Measurements from ENCODE around the gene ADCY1. TPM values are rescaled to one million over a fixed set of nuclear protein-coding genes. Genes with fewer than 3 reads are reported as not detected.
A peak's percentile ranks its signal among the peaks of the same experiment; 100 is the strongest.
"Not testable (repeated sequence)": the region's sequence is repeated elsewhere in the genome, so short reads cannot be mapped to it uniquely, and the experiment has no call there.

The ADCY1 gene
- total RNA-seq, result 1 to 10 TPM in 1 of 4 donors, under 1 TPM in 3; 0.34 to 1.9 (median 0.37) TPM

GRCh38 chr7:45573661-45574415 is at the start of gene ADCY1:
ADCY1 (plus strand) TSS chr7:45574368; CDS start chr7:45574544, 176 bp downstream.
- Histone ChIP-seq H3K27ac (no peak within 1 kb of the TSS), H3K9me3 (no peaks in the 10 kb centered on the region), H3K4me1 (peaks cover 10 to 20% (median 10%) of the 10 kb centered on the region in 3 donors), H3K27me3 (peaks cover 0 to 61% (median 5%) of the 10 kb centered on the region in 4 donors), H3K4me3 (peak within 1 kb of the TSS; percentile 35 to 71 (median 45)), H3K36me3 (no peaks in the 10 kb centered on the region)
- intact Hi-C loops (cut with DNase I), result no loop called here
- WGBS, 2 donors, result 16 to 50% methylated on average over 6 to 14 of the region's 74 CpGs
- TF ChIP-seq POLR2A (IDR thresholded peaks at IDR 0.05) (no peak), CTCF (IDR thresholded peaks at IDR 0.05) (no peak)
- DNase-seq, result no peak

- Histone ChIP-seq H3K4me1 (no peaks in the 10 kb centered on the region), H3K4me3 (no peak overlapping the region), H3K9me3 (peaks cover 0 to 2% (median 0%) of the 10 kb centered on the region in 3 donors), H3K36me3 (no peaks in the 10 kb centered on the region), H3K27me3 (no peaks in the 10 kb centered on the region), H3K27ac (no peak overlapping the region)
- intact Hi-C loops (cut with DNase I), result no loop called here
- 42 to 47% methylated on average over 5 of the region's 5 CpGs for WGBS, 2 donors
- no peak for TF ChIP-seq POLR2A (IDR thresholded peaks at IDR 0.05)
- no peak for TF ChIP-seq CTCF (IDR thresholded peaks at IDR 0.05)
- no peak for DNase-seq
Observed at GRCh38 chr7:45524445-45524844, 49.7 kb upstream of the ADCY1 start.

- no peaks in the 10 kb centered on the region for H3K9me3 ChIP-seq
- no peak overlapping the region for H3K27ac ChIP-seq
- H3K27me3 ChIP-seq, result no peaks in the 10 kb centered on the region
- intact Hi-C loops (cut with DNase I), result no loop called here
- H3K4me3 ChIP-seq, result no peak overlapping the region
- H3K36me3 ChIP-seq, result no peaks in the 10 kb centered on the region
- DNase-seq, result no peak
- no peaks in the 10 kb centered on the region for H3K4me1 ChIP-seq
- TF ChIP-seq CTCF (IDR thresholded peaks at IDR 0.05) (no peak), POLR2A (IDR thresholded peaks at IDR 0.05) (no peak)
Observed at GRCh38 chr7:45525057-45525456, 49.1 kb upstream of the ADCY1 start.

GRCh38 chr7:45543473-45543872 is 30.7 kb upstream of the ADCY1 start:
- no peak for DNase-seq
- Histone ChIP-seq H3K4me1 (no peaks in the 10 kb centered on the region), H3K27ac (no peak overlapping the region), H3K27me3 (no peaks in the 10 kb centered on the region), H3K4me3 (no peak overlapping the region), H3K36me3 (no peaks in the 10 kb centered on the region), H3K9me3 (peaks cover 0 to 9% (median 0%) of the 10 kb centered on the region in 3 donors)
- WGBS, 2 donors, result 18 to 38% methylated on average over 3 of the region's 3 CpGs
- intact Hi-C loops (cut with DNase I), result no loop called here
- TF ChIP-seq POLR2A (IDR thresholded peaks at IDR 0.05), result no peak
- TF ChIP-seq CTCF (IDR thresholded peaks at IDR 0.05), result no peak

GRCh38 chr7:45545105-45545710 is 29.0 kb upstream of the ADCY1 start:
- 70 to 88% methylated on average over 2 to 3 of the region's 3 CpGs for WGBS, 2 donors
- H3K9me3 ChIP-seq; H3K4me1 ChIP-seq; H3K4me3 ChIP-seq; intact Hi-C loops (cut with DNase I); H3K27me3 ChIP-seq; H3K27ac ChIP-seq; H3K36me3 ChIP-seq; DNase-seq: not testable (repeated sequence)

GRCh38 chr7:45548917-45549316 is 25.3 kb upstream of the ADCY1 start:
- 80 to 100% methylated on average over 1 to 2 of the region's 2 CpGs for WGBS, 2 donors
- H3K9me3 ChIP-seq; intact Hi-C loops (cut with DNase I); H3K27me3 ChIP-seq; H3K4me1 ChIP-seq; H3K27ac ChIP-seq; H3K4me3 ChIP-seq; DNase-seq; H3K36me3 ChIP-seq: not testable (repeated sequence)

Measured in esophagus squamous epithelium (tissue), 5 donors.